Skin of body (tissue), 2 donors: Measurements from ENCODE around the gene PPM1M. TPM values are rescaled to one million over a fixed set of nuclear protein-coding genes. Genes with fewer than 3 reads are reported as not detected.

ENCODE experiments used
- DNase-seq: peaks from one replicate; lab custom pipeline; 2025; lab: John Stamatoyannopoulos, UW
- total RNA-seq: library from RNA; depleted of rRNA; stranded (reverse); fragments of >200 nt; gene quantifications from one replicate; pipeline ENCODE4 v1.2.3, GENCODE V29; 2014

PPM1M gene, protein sequence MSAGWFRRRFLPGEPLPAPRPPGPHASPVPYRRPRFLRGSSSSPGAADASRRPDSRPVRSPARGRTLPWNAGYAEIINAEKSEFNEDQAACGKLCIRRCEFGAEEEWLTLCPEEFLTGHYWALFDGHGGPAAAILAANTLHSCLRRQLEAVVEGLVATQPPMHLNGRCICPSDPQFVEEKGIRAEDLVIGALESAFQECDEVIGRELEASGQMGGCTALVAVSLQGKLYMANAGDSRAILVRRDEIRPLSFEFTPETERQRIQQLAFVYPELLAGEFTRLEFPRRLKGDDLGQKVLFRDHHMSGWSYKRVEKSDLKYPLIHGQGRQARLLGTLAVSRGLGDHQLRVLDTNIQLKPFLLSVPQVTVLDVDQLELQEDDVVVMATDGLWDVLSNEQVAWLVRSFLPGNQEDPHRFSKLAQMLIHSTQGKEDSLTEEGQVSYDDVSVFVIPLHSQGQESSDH
- 9.5 TPM for total RNA-seq

DNA sequence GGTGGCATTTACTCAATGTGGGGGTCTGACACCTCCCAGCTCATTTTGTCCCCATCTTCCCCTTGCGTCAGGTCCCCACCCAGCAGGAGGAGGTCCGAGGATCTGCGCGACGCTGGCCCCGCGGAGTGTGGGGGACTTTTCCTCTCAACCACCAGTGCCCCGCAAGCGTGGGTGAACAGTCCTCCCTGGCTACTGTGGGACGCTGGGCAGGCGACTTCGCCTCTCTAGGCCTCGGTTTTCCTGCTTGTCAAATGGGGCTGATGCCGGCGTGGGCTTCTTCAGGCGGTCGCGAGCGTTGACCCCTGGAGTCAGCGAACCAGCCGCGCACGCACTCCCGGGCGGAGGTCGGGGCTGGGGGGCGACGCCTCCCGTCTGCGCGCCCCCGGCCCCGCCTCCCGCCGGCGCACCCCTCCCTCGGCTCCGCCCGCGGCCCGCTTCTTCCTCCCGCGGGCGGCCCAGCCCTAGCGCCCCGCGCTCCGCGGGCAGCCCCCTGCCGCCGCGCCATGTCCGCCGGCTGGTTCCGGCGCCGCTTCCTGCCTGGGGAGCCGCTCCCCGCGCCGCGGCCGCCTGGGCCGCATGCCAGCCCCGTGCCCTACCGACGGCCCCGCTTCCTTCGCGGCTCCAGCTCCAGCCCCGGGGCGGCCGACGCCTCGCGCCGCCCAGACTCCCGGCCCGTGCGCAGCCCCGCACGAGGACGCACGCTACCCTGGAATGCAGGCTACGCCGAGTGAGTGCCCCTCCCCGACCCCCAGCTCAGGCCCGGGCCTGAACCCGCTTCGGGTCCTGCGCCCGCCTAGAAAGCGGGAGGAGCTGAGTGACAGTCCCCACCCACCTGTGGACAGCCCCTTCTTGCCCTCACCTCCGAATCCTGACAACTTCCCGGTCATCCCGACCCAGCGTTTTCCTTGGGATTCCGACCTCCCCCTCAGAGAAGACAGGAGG lies at the start of gene PPM1M:
TSS of gene PPM1M (plus strand) at position 438 of the 942 bp plus-strand sequence. CDS start at position 504, 66 bp downstream.
- DNase-seq: peak; percentile 21

DNA sequence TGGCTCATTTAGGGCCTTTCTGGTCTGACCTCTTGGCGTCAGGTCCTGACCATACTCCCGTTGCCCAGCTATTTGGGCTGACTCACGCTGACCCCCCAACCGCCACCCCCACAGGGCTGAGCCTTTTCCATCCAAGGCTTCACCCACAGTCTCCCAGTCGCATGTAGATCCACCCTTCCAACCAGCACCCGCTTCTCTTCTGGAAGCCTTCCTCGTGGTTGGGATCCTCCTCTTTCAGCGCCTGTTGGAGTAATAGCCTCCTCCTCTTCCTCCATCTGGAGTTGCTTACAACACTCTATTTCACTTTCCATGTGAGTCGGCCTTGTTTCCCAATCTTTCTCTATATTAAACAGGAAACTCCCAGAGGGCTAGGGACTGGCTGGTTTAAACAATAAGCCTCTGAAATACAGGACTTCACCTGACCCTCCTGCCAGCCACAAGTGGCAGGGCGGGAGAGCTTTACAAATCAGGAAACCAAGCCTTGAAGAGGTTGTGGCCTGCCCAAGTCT lies 49.7 kb upstream of the PPM1M start:
- DNase-seq: peak; percentile 23

DNA sequence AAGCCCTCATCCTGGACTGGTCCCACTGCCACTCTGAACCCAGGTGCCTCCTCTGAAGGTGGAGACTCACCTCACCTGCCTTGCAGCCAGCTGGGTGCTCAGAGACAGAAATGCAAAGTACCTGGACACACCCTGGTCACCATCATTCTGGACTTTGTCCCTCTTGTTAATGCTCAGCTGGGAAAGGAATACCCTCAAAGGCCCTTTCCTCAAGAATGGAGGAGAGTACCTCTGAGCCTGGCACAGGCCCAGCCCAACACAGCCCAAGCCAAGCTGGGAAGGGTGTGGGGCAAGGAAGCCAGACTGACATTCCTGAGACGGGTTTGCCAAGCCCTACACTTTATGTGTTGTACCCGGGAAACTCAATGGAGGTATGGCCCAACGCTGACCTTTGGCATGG lies 48.6 kb upstream of the PPM1M start:
- no peak for DNase-seq

DNA sequence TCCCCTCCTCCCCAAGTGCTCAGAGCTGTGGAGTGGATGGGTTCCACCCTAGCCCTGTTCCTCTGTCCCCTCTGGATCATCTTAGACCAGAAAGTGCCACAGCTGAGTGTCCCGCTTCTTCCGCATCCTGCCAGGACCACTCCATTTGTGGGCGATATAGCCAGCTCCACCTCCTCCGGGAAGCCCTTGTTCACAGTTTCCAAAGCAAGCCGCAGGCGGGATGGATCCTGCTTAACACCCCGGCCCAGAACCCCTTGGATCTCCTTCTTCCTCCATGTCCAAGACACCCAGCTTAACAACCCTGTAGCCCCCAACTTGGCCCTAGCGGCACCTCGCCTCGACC lies 48.1 kb upstream of the PPM1M start:
- no peak for DNase-seq

DNA sequence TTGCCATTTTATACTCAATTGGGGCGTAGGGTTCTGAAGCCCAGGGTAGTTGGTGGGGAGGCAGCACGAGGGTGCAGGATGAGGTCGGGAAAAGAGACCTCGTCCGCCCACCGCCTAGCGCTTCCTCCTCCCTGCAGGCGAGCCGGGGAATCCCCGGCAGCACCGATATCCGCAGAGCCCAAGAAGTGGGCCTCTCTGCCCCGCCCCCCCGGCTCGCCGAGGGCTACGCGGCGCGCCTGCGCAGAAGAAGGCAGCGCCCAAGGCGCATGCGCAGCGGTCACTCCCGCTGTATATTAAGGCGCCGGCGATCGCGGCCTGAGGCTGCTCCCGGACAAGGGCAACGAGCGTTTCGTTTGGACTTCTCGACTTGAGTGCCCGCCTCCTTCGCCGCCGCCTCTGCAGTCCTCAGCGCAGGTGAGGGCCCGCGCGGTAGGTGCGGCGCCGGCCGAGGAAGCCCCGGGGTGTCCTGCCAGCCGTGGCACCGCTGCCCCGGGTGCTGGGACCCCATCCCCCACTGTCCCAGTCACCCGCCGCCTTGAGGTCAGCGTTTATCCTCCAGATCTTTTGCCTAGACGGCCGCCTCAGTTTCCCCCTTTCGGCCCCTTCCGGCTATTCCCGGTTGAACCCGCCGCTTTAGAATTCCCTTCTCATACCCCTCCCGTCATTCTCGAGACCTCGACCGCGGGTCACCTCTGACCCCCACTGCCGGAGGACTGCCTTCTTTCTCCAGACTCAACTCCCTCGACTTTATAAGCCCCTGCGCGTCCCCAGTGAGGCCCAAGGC lies 47.5 kb upstream of the PPM1M start, which contains the start of gene ALAS1:
TSS of gene ALAS1 (plus strand) at position 319 of the 784 bp plus-strand sequence. CDS start 1,082 bp downstream, outside the sequence.
- DNase-seq: peak; percentile 85

DNA sequence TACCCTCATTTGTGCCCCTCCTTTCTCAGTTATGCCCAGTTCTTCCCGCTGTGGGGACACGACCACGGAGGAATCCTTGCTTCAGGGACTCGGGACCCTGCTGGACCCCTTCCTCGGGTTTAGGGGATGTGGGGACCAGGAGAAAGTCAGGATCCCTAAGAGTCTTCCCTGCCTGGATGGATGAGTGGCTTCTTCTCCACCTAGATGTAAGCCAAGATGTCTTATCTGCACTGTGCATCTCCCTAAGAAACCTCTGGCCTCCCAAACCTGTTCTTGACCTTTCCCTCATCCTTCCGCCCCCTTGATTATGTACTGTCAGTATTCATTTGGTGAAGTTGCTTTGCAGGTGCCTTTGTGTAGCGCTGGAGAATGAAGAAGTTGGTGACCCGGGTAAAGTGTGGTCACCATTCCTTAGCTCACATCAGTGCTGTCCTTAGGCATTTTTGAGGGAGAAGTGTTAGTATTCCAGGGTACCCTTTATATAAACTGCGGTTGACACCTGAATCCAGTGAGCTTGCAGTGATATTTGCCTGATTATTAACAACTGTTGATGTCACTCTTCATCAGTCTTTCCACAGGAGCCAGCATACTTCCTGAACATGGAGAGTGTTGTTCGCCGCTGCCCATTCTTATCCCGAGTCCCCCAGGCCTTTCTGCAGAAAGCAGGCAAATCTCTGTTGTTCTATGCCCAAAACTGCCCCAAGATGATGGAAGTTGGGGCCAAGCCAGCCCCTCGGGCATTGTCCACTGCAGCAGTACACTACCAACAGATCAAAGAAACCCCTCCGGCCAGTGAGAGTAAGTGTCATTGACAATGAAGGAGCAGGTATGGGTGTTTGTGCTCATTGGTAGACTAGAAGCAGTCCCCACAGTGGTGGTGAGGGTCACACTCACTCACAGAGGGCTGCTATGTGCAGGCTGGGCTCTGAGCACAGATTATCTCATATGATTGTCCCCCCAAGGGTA lies 46.6 kb upstream of the PPM1M start:
- DNase-seq: no peak

DNA sequence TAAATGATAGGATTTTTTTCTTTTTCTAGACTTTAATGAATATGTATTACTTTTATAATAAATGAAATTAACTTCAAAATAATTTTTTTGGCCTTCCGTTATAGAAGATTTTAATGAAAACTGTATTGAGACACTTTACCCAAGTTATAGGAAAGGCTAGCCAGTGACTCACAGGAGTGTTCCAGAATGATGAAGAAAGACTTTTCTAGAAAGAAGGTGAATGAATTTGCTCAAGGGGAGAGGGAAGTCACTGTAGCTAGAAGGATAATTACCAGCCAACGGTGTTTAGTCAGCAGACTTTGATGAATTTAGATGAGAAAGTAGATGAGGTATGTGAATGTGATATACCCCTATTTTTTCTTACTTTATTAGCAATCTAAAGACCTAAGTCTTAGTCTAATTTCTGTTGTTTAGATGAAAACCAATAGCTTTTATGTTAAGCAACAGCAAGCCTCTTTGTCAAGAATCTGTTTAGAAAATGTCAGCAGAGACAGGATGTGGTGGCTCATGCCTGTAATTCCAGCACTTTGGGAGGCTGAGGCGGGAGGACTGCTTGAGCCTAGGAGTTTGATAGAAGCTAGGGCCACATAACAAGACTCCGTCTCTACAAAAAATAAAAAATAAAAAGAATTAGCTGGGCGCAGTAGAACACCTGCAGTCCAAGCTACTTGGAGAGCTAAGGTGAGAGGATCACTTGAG lies 44.4 kb upstream of the PPM1M start:
- DNase-seq: no peak

DNA sequence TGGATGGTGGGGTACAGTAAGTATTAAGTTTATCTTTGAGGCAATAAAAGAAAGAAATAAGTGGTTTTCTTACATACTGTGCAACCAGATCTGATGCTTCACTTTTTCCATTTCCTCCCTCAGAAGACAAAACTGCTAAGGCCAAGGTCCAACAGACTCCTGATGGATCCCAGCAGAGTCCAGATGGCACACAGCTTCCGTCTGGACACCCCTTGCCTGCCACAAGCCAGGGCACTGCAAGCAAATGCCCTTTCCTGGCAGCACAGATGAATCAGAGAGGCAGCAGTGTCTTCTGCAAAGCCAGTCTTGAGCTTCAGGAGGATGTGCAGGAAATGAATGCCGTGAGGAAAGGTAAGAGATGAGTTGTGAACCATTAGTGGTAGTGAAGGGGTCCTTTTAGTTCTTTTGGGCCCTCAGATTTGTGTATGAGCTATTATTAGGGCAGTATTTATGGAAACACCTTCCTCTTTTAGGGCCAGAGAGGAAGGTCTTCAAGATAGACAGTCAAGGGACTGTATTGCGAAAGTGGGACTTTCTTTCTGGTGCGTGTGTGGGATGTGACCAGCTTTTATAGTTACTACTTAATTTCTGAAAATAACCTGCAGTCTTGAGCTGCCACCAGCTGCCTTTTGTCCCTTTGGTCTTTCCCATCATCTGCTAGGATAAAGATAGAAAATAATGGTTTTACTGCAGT lies 43.0 kb upstream of the PPM1M start:
- DNase-seq: no peak

DNA sequence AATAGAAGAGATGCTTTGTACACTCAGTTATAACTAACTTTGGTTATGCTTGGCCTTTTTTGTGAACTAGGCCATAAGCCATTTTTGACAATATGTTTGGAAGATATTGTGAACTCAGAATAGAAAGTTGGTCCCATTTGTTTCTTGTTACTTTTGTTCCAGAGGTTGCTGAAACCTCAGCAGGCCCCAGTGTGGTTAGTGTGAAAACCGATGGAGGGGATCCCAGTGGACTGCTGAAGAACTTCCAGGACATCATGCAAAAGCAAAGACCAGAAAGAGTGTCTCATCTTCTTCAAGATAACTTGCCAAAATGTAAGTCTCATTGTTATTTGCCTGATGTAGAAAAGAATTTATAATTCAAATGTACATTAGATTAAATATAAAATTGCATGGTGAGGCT lies 41.9 kb upstream of the PPM1M start:
- no peak for DNase-seq

DNA sequence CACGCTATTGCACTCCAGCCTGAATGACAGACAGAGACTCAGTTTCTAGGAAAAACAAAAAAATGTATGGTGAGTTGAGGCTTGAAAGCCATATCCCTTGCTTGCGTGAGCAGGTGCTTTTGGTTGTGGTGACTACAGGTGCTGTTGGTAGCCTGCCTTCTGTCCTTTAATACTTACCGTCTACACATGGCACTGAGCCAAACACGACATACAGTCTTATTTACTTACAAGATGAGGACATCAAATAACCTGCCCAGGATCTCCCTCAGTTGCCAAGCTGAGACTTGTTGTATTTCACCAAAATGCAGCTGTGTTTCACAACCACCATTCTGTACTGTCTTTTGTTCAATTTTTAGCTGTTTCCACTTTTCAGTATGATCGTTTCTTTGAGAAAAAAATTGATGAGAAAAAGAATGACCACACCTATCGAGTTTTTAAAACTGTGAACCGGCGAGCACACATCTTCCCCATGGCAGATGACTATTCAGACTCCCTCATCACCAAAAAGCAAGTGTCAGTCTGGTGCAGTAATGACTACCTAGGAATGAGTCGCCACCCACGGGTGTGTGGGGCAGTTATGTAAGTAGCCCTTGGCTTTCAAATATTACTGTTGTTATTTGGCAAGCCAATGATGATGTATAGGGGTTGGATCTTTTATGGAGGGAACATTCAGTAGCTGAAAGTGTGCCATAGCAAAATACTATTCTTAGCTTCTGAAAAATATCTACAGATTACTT lies 41.1 kb upstream of the PPM1M start:
- DNase-seq: no peak

DNA sequence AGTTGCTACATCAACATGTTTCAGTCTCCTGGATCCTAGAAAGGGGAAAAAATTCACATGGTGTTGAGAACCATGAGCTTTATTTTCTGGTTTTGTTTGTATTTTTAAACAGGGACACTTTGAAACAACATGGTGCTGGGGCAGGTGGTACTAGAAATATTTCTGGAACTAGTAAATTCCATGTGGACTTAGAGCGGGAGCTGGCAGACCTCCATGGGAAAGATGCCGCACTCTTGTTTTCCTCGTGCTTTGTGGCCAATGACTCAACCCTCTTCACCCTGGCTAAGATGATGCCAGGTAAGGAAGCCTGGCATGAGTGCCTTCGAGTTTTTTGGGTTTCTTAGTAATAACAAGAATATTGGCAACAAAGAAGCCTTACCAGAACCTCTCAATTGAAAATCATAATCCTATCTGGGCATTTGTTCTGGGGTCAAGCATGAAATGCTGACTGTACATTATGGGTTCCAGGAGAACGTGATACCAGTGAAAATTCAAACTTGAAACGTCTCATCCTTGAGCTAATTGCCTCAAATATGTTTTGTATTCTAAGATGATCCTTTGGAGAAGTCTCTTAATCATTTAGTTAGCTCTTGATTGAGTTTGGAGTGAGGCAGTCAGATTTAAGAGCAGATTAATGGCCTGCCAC lies 39.7 kb upstream of the PPM1M start:
- no peak for DNase-seq

DNA sequence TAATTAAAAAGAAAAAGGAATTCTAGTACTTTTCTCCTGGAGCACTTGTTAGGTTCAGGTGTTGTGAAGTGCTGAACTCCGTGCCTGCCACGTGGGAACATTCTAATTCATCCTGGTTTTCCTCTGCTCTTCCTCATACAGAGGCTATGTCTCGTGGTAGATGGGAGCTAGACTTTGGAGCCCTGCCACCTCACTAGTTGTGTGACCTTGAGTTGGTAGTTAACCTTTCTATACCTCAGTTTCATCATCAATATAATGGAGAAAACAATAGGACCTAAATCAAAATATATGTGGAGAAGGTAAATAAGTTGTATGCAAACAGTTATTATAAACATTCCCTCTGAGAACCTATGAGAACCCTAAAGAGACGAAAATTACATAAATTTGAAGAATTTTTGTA lies 37.0 kb upstream of the PPM1M start:
- DNase-seq: no peak

DNA sequence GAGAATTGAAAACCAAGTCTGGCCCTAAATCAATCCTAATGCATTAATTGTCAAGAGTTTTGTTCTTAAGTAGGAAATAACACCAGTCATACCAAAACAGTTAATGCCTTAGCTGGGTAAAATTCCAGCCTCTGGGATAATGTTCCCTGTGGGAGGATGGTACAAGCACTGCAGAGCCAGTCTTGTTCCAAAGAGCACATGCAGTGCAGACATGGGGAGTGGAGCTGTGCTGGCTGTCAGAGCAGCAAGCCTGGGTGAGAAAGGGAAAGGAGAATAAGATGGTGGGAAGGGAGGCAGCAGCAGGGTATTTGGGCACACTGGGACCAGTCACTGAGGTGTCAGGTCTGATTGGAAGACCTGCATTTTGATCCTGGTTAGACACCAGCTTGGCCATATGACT lies 35.5 kb upstream of the PPM1M start:
- no peak for DNase-seq

DNA sequence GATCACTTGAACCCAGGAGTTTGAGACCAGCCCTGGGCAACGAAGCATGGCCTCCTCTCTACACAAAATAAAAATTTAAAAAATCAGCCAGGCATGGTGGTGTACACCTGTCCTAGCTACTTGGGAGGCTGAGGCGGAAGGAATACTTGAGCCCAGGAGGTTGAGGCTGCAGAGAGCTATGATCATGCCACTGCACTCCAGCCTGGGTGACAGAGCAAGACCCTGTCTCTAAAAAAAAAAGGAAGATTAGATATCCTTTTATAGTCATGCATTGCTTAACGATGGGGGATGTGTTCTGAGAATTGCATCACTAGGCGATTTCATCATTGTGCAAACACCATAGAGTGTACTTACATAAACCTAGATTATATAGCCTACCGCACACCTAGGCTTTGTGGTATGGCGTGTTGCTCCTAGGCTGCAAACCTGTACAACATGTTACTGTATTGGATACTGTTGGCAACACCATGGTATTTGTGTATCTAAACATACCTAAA lies 35.0 kb upstream of the PPM1M start:
- no peak for DNase-seq

DNA sequence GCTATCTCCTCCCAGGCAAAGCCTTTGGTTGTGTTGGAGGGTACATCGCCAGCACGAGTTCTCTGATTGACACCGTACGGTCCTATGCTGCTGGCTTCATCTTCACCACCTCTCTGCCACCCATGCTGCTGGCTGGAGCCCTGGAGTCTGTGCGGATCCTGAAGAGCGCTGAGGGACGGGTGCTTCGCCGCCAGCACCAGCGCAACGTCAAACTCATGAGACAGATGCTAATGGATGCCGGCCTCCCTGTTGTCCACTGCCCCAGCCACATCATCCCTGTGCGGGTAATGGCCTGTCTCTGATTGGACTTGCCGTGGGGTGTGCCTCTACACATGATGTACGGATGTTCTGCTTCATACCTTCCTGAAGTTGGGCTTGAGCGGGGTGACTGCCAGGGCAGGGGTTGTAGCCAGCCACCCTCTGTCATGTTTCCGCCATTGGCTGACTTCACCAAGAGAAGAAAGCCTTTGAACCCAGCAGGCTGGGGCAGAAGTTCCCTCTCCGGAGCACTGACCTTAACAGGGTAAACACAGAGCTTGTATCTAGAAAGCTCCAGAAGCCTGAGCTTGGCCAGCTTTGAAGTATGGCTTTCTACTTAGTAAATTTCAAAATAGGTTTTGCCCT lies 34.2 kb upstream of the PPM1M start:
- DNase-seq: no peak

DNA sequence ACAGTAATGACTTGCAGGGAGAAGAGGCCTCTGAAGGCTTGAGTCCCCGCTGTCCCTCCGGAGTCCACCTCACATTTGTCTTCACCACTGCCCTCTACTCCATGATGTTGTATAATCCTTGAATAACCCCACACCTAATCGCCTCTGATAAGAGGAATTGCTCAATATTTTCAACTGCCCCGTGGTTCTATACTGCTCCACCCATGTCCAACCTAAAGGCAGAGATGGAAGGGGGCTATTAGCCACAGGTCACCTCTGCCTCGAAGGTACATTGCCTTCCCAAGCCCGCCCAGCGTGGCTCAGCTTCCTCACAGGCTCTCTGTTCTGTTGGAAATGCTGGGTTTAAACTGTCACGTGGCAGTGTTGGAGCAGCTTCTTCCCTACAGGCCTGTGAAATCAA lies 32.6 kb upstream of the PPM1M start:
- DNase-seq: no peak

DNA sequence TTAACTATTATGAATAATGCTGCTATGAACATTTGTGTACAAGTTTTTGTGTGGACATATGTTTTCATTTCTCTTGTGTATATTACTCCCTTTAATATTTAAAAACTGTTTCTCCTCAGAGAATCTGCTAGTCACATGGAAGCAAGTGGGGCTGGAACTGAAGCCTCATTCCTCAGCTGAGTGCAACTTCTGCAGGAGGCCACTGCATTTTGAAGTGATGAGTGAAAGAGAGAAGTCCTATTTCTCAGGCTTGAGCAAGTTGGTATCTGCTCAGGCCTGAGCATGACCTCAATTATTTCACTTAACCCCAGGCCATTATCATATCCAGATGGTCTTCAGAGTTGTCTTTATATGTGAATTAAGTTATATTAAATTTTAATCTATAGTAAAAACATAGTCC lies 31.7 kb upstream of the PPM1M start:
- DNase-seq: peak; percentile 8
